HG03439 (cell line): ENCODE results near the gene RSPRY1.
"Not testable (repeated sequence)": the region's sequence is repeated elsewhere in the genome, so short reads cannot be mapped to it uniquely, and the experiment has no call there.

Experiments
- ATAC-seq: cut with Tn5 transposase; IDR thresholded peaks from one replicate; pipeline ENCODE4 v1.9.1; 2021; ENCODE audit warnings: mild to moderate bottlenecking, moderate library complexity; ENCODE audit not compliant: unreplicated experiment

Gene RSPRY1

DNA sequence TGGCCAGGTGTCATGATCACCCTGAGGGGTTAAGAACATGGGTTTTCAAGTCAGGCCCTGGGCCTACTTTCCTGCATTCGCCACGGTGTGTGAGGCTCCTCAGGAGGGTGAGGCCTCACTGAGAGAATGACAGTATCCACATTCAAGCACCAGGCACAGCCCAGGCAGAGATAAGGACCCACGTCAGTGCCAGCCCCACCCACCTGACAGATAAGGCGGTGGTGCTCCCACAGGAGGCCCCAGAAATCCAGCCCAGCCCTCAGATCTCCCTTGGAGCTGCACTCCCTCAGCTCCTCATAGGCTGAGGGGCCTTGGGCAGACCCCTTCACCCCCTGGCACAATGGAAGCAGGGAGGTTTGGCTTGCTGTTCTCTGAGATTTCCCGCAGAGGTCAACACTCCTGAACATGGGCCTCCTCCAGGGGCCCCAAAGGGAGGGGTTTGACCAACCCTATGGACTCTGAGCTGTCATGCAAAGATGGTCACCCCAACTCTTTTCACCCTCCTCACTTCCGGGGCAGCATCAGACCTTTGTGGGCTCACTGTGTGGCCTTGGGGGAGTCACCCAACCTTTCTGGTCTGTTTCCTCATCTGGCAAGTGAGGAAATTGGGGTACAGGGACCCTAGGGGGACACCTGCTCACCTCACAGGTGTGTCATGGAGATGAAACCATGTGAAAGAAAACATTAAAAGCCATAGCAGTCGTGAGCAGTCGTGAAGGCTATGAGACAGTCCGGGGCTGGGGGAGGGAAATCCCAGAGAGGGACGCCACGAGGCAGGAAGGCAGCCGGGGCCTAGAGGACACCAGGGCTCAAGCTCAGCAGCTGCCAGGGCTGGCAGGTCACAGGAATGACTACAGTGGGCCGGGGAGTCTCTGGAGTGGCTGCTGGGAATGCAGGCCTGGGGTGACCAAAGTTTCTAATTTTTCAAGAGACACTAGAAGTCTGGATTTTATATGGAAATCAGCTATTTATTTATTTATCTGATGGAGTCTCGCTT is 83.0 kb downstream of the RSPRY1 start:
- ATAC-seq, result no peak

- no peak for ATAC-seq
These were observed 84.3 kb downstream of the RSPRY1 start for GRCh38 chr16:57270221-57271062.

- ATAC-seq, result no peak
These were observed 84.9 kb downstream of the RSPRY1 start for GRCh38 chr16:57271063-57271345.

- no peak for ATAC-seq
These were observed 85.9 kb downstream of the RSPRY1 start for GRCh38 chr16:57271867-57272495.

GRCh38 chr16:57273359-57273758 is 87.2 kb downstream of the RSPRY1 start:
- no peak for ATAC-seq

DNA sequence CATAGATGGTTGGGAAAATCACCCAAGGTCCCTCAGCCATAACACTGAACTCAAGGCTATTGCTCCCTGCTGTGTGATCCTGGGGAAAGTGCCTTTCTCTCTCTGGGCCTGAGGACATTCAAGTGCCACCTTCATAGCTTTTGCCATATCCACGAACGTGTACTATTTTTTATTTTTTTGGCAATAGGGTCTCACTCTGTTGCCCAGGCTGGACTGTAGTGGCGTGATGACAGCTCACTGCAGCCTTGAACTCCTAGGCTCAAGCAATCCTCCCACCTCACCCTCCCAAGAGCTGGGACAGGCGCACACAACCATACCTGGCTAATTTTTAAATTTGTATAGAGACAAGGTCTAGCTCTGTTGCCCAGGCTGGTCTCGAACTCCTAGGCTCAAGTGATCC is 87.7 kb downstream of the RSPRY1 start:
- ATAC-seq, result no peak

DNA sequence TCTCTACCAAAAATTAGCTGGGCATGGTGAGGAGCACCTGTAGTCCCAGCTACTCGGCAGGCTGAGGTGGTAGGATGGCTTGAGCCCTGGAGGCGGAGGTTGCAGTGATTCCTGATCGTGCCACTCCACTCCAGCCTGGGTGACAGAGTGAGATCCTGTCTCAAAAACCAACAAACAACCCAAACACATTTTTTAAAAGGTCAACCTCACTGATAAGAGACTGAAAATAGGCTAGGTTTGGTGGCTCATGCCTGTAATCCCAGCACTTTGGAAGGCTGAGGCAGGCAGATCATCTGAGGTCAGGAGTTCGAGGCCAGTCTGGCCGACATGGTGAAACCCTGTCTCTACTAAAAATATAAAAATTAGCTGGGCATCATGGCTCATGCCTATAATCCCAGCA is 89.8 kb downstream of the RSPRY1 start:
- not testable (repeated sequence) for ATAC-seq

DNA sequence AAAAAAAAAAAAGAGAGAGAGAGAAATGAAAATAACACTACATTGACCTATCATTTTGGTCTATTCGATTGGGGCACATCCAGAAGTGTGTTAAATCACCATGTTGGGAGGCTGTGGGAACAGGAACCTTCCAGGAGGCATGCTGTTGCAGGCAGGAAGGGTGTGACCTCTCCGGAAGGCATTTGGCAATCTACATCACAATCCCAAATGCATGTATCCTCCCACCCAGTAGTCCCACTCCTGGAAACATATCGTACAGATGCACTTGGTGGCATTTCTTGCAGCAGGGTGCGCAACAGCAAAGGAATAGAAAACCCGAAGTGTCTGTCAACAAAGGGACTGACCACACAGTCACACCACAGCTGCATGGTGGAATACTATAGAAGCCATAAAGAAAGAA is 90.5 kb downstream of the RSPRY1 start:
- ATAC-seq, result no peak

DNA sequence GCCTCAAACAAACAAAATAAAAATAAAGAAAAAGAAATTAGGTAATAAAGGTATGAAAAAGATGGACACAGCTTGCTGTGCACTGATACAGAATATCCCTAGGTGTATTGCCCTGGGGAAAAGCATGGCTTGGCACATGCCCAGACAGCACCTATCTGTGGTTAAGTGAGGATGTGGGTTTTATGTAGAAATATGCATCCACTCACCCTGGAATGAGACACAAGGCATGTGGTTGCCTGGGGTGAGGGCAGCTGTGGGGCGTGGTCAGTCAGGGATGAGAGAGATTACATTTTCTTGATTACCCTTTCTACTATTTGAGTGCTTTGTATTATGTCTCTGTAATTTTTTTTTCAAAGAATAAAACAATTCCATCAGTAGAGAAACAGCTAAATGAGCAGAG is 91.5 kb downstream of the RSPRY1 start:
- ATAC-seq, result no peak

- ATAC-seq, result no peak
These were observed 92.4 kb downstream of the RSPRY1 start for GRCh38 chr16:57278494-57278893.

DNA sequence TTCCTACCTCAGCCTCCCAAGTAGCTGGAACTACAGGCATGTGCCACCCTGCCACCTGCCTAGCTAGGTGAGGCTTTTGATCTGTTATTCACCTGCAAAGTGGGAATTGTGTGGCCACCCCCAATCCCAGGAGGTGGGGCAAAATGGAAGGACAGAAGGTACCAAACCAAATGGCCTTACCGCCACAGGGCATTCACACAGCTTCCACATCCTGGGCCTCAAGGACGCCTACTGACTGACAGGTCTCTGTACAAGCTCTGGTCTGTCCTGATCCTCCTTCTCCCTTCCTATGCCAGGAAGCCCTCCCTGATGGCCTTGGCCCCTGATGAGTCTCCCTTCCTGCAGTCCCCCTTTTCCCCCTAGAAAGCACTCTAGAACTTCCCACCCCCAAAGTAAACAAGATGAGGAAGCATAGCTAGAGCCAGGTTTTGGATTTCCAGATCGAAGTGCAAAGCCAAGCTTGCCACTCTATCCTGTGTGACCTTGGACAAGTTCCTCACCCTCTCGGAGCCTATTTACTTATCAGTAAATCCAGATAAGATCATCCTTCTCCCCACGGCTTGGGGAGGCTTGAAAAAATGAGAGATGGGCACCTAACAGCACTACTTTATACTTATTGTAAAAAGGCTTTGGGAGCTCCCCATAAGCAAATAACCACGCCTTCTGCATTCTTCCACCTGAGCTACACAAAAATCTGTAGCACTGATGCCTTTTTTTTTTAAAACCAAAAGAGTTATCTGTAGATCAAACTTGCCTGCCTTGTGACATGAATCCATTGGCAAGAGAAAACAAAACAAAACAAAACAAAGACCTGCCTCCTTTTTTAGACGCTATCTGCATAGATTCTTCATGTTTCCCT is 93.9 kb downstream of the RSPRY1 start:
- ATAC-seq, result no peak

DNA sequence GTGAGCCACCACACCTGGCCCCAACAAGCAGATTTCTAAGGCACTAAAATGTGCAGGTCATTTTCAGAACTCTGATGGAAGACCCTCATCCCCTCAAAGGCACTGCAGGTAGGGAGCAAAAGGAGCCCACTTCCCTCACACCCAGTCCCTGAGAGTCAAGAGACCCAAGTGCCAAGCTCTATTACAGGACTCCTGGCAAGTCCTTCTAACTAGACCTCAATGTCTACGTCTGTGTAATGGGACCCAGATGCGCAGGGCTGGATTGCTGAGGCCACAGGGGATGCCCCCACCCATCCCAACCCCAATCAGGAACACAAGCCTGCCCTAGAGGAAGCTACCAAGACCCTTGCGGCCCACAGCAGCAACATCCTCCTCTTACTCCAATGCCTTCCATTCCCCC is 95.7 kb downstream of the RSPRY1 start:
- no peak for ATAC-seq

DNA sequence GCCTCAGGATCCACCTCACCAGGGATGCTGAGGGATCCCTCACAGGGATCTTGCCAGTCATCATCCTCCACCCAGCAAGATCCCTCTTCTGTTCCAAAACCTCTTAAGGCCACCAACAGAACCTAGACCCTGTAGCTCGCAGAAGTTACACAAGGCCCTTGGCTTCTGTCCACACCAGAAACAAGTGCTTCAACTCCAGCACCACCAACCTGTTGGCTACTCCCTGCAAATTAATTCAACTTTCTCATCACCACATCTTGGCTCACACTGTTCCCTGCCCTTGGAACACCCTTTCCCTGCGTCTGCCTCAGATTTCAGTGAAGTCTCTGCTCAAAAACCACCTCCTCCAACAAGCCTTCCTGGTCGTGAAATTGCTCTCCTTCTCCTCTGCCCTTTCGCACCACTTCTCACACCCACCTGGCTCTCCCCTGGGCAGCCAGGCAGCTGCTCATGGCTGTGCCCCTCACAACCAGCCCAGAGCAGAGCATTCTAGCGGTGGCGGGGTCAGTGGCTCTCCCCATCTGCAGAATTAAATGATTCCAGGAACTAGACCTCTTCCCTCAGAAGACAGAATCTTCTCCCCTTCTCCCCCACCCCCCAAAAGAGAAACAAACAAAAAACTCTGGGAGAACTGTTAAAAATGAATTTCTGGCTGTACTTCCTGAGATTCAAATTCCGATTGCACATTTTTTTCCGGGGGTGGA is 96.5 kb downstream of the RSPRY1 start:
- ATAC-seq, result no peak

DNA sequence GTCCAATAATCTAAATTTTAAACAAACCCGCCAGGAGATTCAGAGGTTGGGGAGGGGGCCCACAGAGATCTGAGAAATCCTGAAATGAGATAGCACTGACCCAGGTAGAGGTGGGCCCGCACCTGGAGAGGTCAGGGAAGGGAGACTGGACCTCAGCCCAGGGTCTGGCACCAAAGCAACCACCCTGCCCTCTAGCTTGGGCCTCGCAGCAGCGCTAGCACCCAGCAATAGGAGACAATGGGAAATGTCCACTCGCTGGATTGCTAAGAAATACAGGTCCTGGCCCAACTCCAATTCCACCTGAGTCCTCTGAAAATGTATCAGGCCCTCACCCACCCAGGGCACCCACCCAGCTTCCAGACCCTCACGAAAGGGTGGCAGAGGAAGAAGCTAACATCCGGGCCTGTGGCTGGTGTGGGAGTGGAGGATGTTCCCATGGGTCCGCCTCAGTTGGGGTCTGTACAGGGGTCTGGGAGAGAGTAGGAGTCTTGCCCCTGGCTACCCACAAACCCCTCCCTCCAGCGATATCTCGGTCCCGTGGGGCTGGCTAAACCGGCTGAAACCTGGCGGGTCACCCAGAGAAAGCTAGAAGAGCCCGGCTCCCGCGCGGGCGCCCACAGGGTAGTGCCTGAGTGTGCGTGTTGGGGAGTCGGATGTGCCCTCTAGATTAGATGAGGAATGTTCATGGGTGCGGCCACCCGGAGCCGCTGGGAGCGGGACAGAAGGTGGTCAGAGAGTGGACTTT is 97.3 kb downstream of the RSPRY1 start:
- ATAC-seq, result no peak

- no peak for ATAC-seq
These were observed 97.8 kb downstream of the RSPRY1 start for GRCh38 chr16:57283959-57284208.

GRCh38 chr16:57284209-57284951 is 98.3 kb downstream of the RSPRY1 start, which contains the start of gene PLLP:
Gene PLLP (minus strand): TSS chr16:57284672. CDS start chr16:57284540, 132 bp downstream.
- no peak for ATAC-seq

- ATAC-seq, result no peak
These were observed 98.8 kb downstream of the RSPRY1 start for GRCh38 chr16:57284952-57285363.

DNA sequence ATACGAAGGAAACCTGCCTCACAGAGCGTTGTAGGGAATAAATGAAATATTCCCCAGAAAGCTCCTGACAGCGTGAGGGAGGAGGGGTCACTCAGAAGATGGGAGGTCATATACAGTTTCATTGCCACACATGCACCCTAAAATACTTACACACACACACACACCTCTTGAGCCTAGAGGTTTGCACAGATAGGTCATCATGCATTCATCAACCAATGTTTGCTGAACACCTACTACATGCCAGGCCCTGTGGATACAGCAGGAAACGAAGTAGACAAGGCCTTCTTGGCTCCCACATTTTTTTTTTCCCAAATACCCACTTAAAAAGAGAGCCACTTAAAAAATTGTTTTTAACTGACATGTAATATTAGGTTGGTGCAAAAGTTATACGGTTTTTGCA is 99.2 kb downstream of the RSPRY1 start:
- no peak for ATAC-seq
